Stimulated activated memory B cell treated with anti-CD40 and anti-IgM and Interleukin-4, amounts not matched to agents 10 μg/mL and 1 μg/mL and 100 μg/mL, for 72 hours (primary cell): ENCODE results near the gene LMAN2L.

ENCODE experiments used
- ATAC-seq: fragments of 150-1000 bp; cut with Tn5 transposase; 2 replicates; pipeline ENCODE4 v1.10.0; 2021
- H3K27ac Mint-ChIP-seq: one replicate; pipeline ENCODE4 v1.8.0; 2022; ENCODE audit warnings: mild to moderate bottlenecking, mixed read lengths
- H3K27me3 Mint-ChIP-seq: one replicate; pipeline ENCODE4 v1.8.0; 2022; ENCODE audit warnings: mixed read lengths
- H3K36me3 Mint-ChIP-seq: one replicate; pipeline ENCODE4 v1.8.0; 2022; ENCODE audit warnings: mixed read lengths
- H3K4me1 Mint-ChIP-seq: one replicate; pipeline ENCODE4 v1.8.0; 2022; ENCODE audit warnings: mixed read lengths
- H3K4me3 Mint-ChIP-seq: one replicate; pipeline ENCODE4 v1.8.0; 2022; ENCODE audit warnings: mild to moderate bottlenecking, moderate library complexity, mixed read lengths
- H3K9me3 Mint-ChIP-seq: one replicate; pipeline ENCODE4 v1.8.0; 2022; ENCODE audit warnings: mixed read lengths

The LMAN2L gene

DNA sequence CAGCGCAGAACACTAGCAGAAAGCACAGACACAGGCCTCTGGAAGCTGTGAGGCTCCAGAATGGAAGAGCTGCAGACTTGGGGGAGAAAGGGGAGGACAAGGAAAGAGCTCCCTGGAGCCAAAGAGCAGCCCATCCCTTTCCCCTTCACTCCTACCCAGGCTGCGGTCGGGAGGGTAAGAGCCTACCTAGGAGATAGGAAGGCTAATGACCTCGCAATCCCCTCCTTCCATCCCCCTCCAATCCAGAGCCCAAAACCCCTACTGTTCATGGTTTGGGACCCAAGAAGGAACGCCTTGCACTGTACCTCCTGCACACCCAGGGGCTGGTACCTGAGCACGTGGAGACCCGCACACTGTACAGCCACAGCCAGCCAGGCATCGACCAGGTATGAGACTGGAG lies 39.8 kb downstream of the LMAN2L start:
- Mint-ChIP-seq H3K9me3 (no peaks in the 10 kb centered on the region), H3K4me1 (peaks cover 10% of the 10 kb centered on the region), H3K36me3 (peaks cover 19% of the 10 kb centered on the region), H3K27me3 (no peaks in the 10 kb centered on the region), H3K4me3 (no peak overlapping the region), H3K27ac (no peak overlapping the region)
- no peak for ATAC-seq

DNA sequence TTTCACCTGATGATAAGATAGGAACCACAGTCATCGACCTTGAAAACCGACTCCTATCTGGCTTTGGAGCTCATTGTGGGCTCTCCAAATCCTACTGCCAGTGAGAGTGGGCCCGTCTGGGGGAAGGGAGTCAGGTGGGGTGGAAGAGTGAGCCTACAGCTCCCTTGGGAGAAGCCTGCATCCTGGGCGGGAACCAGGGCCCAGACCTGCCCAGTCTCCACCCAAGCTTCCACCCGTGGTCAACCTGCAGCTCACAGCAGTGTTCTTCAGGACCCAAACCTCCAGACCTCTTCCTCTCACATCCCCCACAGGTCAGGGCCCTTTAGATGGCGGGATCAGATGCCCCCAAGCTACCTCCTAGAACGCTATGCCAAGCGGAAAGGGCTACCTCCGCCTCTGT lies 40.2 kb downstream of the LMAN2L start:
- Mint-ChIP-seq H3K9me3 (no peaks in the 10 kb centered on the region), H3K27me3 (no peaks in the 10 kb centered on the region), H3K36me3 (peaks cover 15% of the 10 kb centered on the region), H3K27ac (no peak overlapping the region), H3K4me1 (peaks cover 10% of the 10 kb centered on the region), H3K4me3 (no peak overlapping the region)
- ATAC-seq = no peak

DNA sequence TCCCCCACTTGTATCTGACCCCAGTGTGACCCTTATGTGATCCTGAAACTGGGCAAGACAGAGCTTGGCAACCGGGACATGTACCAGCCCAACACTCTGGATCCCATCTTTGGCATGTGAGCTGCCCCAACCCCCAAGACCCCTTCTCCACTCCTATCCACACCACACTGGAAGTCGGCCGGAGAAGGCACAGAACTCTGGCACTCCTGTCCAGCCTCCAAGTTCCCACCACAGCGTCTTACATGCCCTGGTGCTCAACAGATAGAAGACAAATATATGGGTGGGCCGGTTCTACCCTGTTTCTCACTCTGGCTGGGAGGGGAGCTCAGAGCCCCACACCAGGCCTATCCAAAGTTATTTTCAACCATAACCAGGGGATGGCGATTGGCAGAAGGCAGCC lies 40.8 kb downstream of the LMAN2L start:
- H3K27ac Mint-ChIP-seq = no peak overlapping the region
- H3K36me3 Mint-ChIP-seq = peaks cover 9% of the 10 kb centered on the region
- ATAC-seq = no peak
- H3K4me3 Mint-ChIP-seq = no peak overlapping the region
- H3K4me1 Mint-ChIP-seq = peaks cover 10% of the 10 kb centered on the region
- no peaks in the 10 kb centered on the region for H3K9me3 Mint-ChIP-seq
- H3K27me3 Mint-ChIP-seq = no peaks in the 10 kb centered on the region

DNA sequence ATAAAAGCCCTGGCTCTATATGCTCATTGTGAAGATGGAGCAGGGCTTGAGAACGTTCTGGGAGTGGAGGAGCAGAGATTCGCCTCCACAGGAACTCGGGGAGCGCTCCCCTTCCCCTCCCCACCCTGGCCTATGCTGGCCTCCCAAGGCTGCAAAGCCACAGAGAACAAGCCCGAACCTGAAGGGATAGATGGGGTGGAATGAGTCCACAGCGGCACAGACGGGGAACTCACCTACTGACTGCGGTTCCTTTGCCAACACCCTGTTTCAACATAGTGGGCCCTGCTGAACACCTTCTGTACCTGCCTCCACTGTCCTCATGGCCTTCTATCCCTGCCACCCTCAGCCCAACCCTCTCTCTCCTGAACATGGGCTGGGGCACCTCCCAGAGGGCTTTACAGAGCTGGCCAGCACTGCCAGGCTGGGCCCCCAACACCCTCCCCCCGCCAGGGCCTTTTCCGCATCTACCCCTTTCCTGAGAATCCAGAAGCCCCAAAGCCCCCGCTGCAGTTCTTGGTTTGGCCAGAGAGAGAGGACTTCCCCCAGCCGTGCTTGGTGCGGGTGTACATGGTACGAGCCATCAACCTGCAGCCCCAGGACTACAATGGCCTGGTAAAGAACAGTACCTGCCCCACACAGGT lies 41.5 kb downstream of the LMAN2L start:
- Mint-ChIP-seq H3K9me3 (no peaks in the 10 kb centered on the region), H3K27ac (no peak overlapping the region), H3K4me3 (no peak overlapping the region), H3K36me3 (peaks cover 8% of the 10 kb centered on the region), H3K27me3 (no peaks in the 10 kb centered on the region), H3K4me1 (peaks cover 10% of the 10 kb centered on the region)
- no peak for ATAC-seq

DNA sequence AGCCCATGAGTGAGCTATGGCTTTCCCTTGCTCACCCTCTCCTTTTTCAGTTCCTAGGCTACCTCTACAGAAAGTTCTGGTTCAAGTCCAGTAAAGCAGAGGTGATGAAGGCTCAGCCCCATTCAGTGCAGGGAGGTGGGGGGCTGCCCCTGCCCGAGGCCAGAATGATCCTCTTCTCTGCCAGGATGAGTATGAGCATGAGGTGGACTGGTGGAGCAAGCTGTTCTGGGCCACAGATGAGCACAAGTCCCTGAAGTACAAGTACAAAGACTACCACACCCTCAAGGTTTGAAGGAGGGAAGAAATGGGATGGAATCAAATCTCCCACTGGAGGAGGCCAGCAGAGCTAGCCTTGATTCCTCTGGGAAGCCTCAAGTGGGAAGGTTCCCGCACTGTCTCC lies 42.4 kb downstream of the LMAN2L start:
- H3K36me3 Mint-ChIP-seq = peaks cover 4% of the 10 kb centered on the region
- H3K27me3 Mint-ChIP-seq = no peaks in the 10 kb centered on the region
- no peak for ATAC-seq
- H3K27ac Mint-ChIP-seq = no peak overlapping the region
- H3K9me3 Mint-ChIP-seq = no peaks in the 10 kb centered on the region
- peaks cover 10% of the 10 kb centered on the region for H3K4me1 Mint-ChIP-seq
- H3K4me3 Mint-ChIP-seq = no peak overlapping the region

DNA sequence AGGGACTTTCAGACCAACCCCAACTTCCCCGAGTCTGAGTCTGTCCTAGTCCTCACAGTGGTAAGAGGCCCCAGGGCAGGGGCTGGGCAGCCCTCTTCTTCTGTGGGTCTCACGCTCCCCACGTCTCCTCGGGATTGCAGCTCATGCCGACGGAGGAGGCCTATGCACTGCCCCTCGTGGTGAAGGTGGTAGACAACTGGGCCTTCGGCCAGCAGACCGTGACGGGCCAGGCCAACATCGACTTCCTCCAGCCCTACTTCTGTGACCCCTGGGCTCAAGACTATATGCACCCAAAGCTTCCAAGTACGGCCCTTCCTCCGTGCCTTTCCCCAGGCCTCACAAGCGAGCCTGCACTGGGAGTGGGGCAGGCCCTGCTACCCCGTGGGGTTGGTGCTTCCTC lies 44.3 kb downstream of the LMAN2L start:
- Mint-ChIP-seq H3K27ac (no peak overlapping the region), H3K9me3 (no peaks in the 10 kb centered on the region), H3K4me3 (no peak overlapping the region), H3K27me3 (no peaks in the 10 kb centered on the region), H3K36me3 (no peaks in the 10 kb centered on the region), H3K4me1 (peaks cover 10% of the 10 kb centered on the region)
- no peak for ATAC-seq

DNA sequence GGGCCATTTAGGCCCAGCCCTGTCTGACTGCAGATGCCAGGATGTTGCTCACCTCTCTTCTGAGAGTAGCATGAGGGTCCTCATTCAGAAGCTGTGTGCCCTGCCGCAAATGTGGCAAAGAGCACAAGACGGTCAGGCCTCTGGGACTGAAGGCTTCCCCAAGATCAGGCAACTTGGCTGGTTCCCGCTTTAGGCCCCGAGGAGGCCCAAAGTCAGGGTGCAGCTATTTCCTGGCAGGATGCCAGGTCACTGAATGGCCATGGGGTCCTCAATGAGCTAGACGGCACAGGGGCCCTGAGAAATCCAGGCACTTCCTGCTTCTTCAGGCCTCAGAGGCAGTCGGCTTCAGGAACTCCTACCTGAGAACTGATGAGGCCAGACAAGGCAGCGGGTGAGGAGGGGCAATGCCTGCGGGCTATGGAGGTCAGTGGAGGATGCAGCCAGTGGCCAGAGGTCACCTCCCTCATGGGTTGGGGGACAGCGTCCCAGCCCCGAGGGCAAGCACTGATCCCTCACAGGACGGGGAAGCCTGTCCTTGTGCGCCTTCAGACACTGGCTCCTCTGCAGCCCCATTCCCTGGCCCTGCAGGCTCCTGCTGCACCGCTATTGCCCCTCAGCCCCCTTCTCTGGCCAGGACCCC lies 44.9 kb downstream of the LMAN2L start:
- H3K27ac Mint-ChIP-seq = no peak overlapping the region
- no peak for ATAC-seq
- no peaks in the 10 kb centered on the region for H3K27me3 Mint-ChIP-seq
- H3K4me1 Mint-ChIP-seq = peaks cover 5% of the 10 kb centered on the region
- no peaks in the 10 kb centered on the region for H3K36me3 Mint-ChIP-seq
- H3K9me3 Mint-ChIP-seq = no peaks in the 10 kb centered on the region
- H3K4me3 Mint-ChIP-seq = no peak overlapping the region

DNA sequence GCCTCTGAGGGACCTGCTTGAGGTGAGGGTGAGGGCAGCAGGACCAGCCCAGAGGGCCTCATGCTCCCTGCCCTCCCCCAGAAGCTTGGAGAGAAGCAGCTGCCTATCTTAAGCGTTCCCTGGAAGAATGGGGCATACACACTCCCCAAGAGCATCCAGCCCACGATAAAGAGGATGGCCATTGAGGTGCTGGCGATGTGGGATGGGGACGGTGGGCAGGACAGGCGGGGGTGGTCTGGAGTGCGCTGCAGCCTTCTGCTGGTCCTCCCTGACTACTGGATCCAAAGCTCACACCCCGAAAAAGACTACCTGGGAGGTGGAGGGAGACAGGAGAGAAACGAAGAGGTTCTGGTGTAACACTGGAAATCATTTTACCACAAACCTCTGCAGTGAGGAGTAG lies 45.6 kb downstream of the LMAN2L start:
- ATAC-seq = no peak
- no peaks in the 10 kb centered on the region for H3K4me1 Mint-ChIP-seq
- H3K27ac Mint-ChIP-seq = no peak overlapping the region
- H3K36me3 Mint-ChIP-seq = no peaks in the 10 kb centered on the region
- no peak overlapping the region for H3K4me3 Mint-ChIP-seq
- no peaks in the 10 kb centered on the region for H3K9me3 Mint-ChIP-seq
- no peaks in the 10 kb centered on the region for H3K27me3 Mint-ChIP-seq

DNA sequence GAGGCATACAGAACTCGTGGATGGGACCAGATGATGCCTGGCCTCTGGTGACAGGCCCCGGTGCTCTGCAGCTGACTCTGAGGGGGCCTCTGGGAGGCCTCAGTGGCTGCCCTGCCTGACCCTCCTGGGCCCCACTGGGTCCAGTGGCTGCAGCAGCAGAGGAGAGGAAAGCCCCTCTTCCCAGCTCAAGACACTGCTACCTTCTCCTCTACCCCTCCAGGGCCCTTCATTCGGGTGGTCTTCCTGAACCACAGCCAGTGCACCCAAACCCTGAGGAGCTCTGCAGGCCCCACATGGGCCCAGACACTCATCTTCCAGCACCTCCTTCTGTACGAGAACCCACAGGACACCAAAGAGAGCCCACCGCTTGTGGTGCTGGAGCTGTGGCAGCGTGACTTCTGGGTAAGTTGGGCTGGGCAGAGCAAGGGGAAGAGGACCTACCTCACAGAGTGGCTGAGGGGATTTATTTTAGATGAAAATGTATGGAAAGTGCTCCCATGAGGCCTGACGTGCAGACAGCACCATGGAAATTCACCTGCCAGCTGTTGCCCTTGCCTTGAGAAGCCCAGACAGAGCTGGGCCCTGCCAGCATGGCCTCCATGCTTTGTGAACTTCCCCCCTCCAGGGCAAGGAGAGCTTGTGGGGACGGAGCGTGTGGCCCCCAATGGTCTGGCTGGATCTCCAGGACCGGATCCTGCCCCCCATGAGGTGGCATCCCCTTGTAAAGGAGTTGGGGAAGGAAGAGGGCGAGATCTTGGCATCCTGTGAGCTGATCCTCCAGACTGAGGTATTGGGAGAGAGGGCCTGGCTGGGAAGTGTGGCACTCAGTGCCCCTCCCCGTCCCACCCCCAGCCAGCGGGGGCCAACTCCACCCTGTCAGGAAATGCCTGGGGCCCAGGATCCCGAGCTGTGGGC lies 46.3 kb downstream of the LMAN2L start:
- ATAC-seq = no peak
- Mint-ChIP-seq H3K27me3 (no peaks in the 10 kb centered on the region), H3K36me3 (no peaks in the 10 kb centered on the region), H3K9me3 (no peaks in the 10 kb centered on the region), H3K4me3 (no peak overlapping the region), H3K4me1 (no peaks in the 10 kb centered on the region), H3K27ac (no peak overlapping the region)

DNA sequence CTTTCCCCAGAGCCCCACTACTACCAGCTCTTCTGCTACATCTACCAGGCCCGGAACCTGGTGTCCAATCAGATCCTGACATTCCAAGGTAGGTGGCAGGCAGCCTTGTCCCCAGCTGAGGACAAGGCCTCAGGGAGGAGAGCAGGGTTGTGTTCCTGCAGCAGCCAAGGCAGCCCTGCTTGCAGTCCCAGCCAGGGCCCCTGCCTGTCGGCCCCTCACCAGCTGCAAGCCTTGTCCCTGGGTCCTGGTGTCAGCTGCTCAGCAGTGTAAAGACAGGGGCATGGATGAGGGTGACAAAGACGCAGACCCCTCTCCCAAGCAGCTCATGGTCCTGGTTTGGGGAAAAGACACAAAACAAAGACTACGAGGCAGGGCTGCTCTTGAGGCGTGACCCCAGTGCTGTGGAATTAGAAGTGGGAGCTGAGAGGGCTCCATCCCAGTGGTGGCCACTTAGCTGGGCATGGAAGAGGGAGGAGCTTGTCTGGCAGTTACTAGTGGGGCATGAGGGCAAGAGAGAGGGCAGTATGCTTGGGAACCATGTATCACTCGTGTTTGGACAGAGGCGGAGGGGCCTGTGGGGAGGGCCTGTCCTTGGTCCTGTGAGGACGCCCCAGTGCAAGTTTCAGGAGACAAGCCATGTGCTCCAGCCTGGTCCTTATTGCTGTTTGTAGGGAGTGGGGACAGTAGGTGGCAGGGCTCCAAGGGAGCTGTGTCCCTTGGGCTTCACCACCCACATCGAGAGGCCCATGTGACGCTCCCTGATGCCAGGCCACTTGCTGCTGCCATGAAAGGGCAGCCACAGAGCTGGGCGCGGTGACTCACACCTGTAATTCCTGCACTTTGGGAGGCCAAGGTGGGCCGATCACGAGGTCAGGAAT lies 47.5 kb downstream of the LMAN2L start:
- H3K27me3 Mint-ChIP-seq = peaks cover 2% of the 10 kb centered on the region
- no peaks in the 10 kb centered on the region for H3K9me3 Mint-ChIP-seq
- no peak for ATAC-seq
- no peaks in the 10 kb centered on the region for H3K36me3 Mint-ChIP-seq
- H3K4me3 Mint-ChIP-seq = no peak overlapping the region
- H3K4me1 Mint-ChIP-seq = no peaks in the 10 kb centered on the region
- no peak overlapping the region for H3K27ac Mint-ChIP-seq

DNA sequence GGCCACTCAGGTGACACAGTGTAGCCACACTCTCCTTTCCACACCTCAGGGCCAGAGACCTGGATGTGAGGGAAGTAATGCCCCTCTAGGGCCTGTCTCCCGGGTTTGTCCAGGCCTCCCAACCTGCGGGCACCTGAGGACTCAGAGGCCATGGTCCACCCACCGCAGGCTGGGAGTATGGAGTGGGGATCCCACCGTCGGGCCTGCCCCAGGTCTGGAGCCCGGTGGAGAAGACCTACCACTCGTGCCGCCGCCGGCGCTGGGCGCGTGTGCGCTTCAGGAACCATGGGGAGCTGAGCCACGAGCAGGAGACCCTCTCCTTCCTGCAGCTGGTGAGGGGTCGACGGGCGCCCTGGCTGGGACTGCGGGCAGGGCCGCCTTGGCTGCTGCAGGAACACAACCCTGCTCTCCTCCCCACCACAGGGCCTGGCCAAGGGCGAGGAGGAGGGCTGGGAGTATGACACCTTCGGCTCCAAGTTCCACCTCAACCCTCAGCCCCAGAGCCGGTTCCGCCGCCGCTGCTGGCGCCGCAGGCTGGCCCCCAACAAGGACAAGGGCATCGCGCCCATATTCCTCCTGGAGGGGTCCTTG lies 48.7 kb downstream of the LMAN2L start:
- no peaks in the 10 kb centered on the region for H3K9me3 Mint-ChIP-seq
- no peaks in the 10 kb centered on the region for H3K36me3 Mint-ChIP-seq
- H3K27ac Mint-ChIP-seq = no peak overlapping the region
- H3K27me3 Mint-ChIP-seq = peaks cover 13% of the 10 kb centered on the region
- no peak for ATAC-seq
- H3K4me3 Mint-ChIP-seq = no peak overlapping the region
- H3K4me1 Mint-ChIP-seq = no peaks in the 10 kb centered on the region

DNA sequence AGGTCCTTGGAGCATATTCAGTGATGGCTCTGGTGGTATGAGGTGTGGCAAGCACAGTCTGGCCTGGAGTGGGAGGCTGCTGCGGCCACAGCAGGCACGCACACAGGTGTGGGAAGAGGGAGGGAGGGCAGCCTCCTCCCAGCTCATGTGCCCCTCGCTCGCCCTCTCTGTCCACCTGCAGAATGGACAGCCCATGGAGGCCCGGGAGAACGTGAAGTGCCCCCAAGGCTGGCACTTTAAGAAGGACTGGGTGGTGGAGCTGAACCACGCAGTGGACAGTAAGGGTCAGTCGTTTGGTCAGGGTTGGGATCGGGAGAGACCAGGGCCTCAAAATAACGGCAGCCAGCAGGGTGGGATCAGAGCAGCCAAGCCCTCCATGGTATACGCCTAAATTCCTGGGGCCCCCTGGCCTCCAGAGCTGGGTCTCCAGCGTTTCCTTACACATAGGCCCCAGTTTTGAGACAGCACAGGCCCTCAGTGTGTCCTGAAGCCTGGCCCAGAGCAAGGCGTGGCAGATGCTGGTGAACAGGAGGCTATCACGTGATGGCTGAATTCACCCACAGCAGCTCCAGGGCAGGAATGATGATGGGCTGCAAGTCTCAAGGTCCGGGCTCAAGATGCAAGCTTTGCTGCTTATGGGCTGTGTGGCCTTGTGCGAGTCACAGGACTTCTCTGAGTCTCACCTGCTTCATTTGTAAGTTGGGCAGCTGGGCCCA lies 49.4 kb downstream of the LMAN2L start:
- Mint-ChIP-seq H3K4me1 (no peaks in the 10 kb centered on the region), H3K27ac (no peak overlapping the region), H3K9me3 (no peaks in the 10 kb centered on the region), H3K27me3 (peaks cover 19% of the 10 kb centered on the region), H3K4me3 (no peak overlapping the region), H3K36me3 (no peaks in the 10 kb centered on the region)
- ATAC-seq = no peak

DNA sequence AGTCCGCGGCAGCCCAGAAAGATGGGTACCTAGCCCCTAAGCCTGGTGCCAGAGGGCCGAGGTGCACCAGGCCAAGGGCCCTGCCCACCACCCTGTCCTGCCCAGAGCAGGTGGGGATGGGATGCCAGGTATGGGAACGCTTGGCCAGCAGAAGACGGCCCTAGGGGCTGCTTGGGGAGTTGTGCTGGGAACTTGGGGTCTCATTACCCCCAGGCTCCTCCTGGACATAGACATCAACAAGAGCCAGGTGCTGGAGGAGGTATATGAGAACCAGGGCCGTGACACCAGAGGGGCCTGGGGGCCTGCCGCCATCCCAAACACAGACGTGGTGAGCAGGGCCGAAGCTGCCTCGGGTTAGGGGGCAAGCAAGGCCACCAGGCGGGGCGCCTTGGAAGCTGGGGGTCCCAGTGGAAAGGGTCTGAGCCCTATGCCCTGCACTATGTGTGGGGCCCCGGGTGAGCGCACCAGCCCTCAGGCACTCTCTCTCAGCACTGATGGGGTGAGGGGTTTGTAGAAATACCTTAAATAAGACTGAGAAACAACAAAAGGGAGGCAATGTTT lies 50.4 kb downstream of the LMAN2L start:
- no peak for ATAC-seq
- Mint-ChIP-seq H3K4me1 (no peaks in the 10 kb centered on the region), H3K36me3 (no peaks in the 10 kb centered on the region), H3K4me3 (no peak overlapping the region), H3K9me3 (no peaks in the 10 kb centered on the region), H3K27me3 (peaks cover 27% of the 10 kb centered on the region), H3K27ac (no peak overlapping the region)
